Measurements from ENCODE around the gene HMOX1. TPM values are rescaled to one million over a fixed set of nuclear protein-coding genes. Genes with fewer than 3 reads are reported as not detected.
"Not testable (repeated sequence)": the region's sequence is repeated elsewhere in the genome, so short reads cannot be mapped to it uniquely, and the experiment has no call there.

The HMOX1 gene
- total and polyA plus RNA-seq, 4 donors, result 8.6 to 16.5 (median 14.4) TPM

DNA sequence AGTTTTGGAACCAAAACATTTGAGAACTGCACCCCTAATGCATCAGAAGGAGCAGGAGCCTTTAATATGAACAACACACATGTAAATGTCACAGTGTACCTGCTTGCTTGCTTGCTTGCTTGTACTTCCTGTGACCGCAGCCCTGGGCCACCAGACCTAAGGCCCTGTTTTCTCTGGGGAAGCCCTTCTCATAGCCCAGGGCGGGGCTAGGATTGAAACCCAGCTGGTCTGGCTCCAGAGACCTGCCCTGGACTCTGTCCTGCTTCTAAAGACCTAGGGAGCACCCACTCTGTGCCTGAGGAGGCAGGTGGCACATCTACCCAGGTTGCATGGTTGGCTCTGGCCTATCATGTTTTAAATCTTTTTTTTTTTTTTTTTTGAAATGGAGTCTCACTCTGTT is 11.5 kb downstream of the HMOX1 start:
- Histone ChIP-seq H3K27ac (ENCODE audit: low read depth, low read length) (no peak overlapping the region), H3K36me3 (ENCODE audit: control insufficient read depth, insufficient read depth, low read length) (no peaks in the 10 kb centered on the region), H3K27me3 (ENCODE audit: control insufficient read depth, insufficient read depth, low read length) (no peaks in the 10 kb centered on the region), H3K4me3 (ENCODE audit: low read depth, low read length) (no peak overlapping the region), H3K9me3 (ENCODE audit: control insufficient read depth, insufficient read depth, low read length) (no peaks in the 10 kb centered on the region), H3K4me1 (ENCODE audit: control insufficient read depth, insufficient read depth, low read length) (no peaks in the 10 kb centered on the region)
- WGBS (ENCODE audit: insufficient coverage), result 91% methylated on average over 2 of the region's 2 CpGs
- DNase-seq (ENCODE audit: low read depth in 4 of 6, low spot score in 6 of 6), result no peak

GRCh38 chr22:35393116-35394010 is 12.5 kb downstream of the HMOX1 start:
- Histone ChIP-seq H3K36me3 (ENCODE audit: control insufficient read depth, insufficient read depth, low read length) (no peaks in the 10 kb centered on the region), H3K27ac (ENCODE audit: low read depth, low read length) (no peak overlapping the region), H3K9me3 (ENCODE audit: control insufficient read depth, insufficient read depth, low read length) (no peaks in the 10 kb centered on the region), H3K4me1 (ENCODE audit: control insufficient read depth, insufficient read depth, low read length) (no peaks in the 10 kb centered on the region), H3K27me3 (ENCODE audit: control insufficient read depth, insufficient read depth, low read length) (no peaks in the 10 kb centered on the region), H3K4me3 (ENCODE audit: low read depth, low read length) (no peak overlapping the region)
- DNase-seq (ENCODE audit: low read depth in 4 of 6, low spot score in 6 of 6), result no peak
- WGBS (ENCODE audit: insufficient coverage), result 78% methylated on average over 16 of the region's 16 CpGs

DNA sequence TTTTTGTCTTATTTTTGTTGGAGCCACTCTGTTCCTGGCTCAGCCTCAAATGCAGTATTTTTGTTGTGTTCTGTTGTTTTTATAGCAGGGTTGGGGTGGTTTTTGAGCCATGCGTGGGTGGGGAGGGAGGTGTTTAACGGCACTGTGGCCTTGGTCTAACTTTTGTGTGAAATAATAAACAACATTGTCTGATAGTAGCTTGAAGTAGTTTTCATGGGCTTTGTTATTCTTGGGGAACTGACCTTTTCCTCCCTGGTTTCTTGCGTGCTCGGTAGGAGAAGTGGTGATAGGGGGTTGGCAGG is 13.1 kb downstream of the HMOX1 start:
- no peak overlapping the region for H3K4me3 ChIP-seq (ENCODE audit: low read depth, low read length)
- H3K4me1 ChIP-seq (ENCODE audit: control insufficient read depth, insufficient read depth, low read length), result no peaks in the 10 kb centered on the region
- 75% methylated on average over 2 of the region's 4 CpGs for WGBS (ENCODE audit: insufficient coverage)
- no peaks in the 10 kb centered on the region for H3K27me3 ChIP-seq (ENCODE audit: control insufficient read depth, insufficient read depth, low read length)
- no peaks in the 10 kb centered on the region for H3K9me3 ChIP-seq (ENCODE audit: control insufficient read depth, insufficient read depth, low read length)
- no peaks in the 10 kb centered on the region for H3K36me3 ChIP-seq (ENCODE audit: control insufficient read depth, insufficient read depth, low read length)
- no peak for DNase-seq (ENCODE audit: low read depth in 4 of 6, low spot score in 6 of 6)
- H3K27ac ChIP-seq (ENCODE audit: low read depth, low read length), result no peak overlapping the region

- Histone ChIP-seq H3K27me3 (ENCODE audit: control insufficient read depth, insufficient read depth, low read length) (no peaks in the 10 kb centered on the region), H3K9me3 (ENCODE audit: control insufficient read depth, insufficient read depth, low read length) (no peaks in the 10 kb centered on the region), H3K27ac (ENCODE audit: low read depth, low read length) (no peak overlapping the region), H3K4me1 (ENCODE audit: control insufficient read depth, insufficient read depth, low read length) (peaks cover 6% of the 10 kb centered on the region), H3K36me3 (ENCODE audit: control insufficient read depth, insufficient read depth, low read length) (no peaks in the 10 kb centered on the region), H3K4me3 (ENCODE audit: low read depth, low read length) (no peak overlapping the region)
- DNase-seq (ENCODE audit: low read depth in 4 of 6, low spot score in 6 of 6), result no peak
- WGBS (ENCODE audit: insufficient coverage), result 100% methylated on average over 1 of the region's 5 CpGs
Observed at GRCh38 chr22:35394810-35395563, 14.1 kb downstream of the HMOX1 start.

GRCh38 chr22:35396622-35397021 is 15.7 kb downstream of the HMOX1 start:
- not testable (repeated sequence) for H3K4me3 ChIP-seq (ENCODE audit: low read depth, low read length); DNase-seq (ENCODE audit: low read depth in 4 of 6, low spot score in 6 of 6); H3K27ac ChIP-seq (ENCODE audit: low read depth, low read length); H3K27me3 ChIP-seq (ENCODE audit: control insufficient read depth, insufficient read depth, low read length); H3K9me3 ChIP-seq (ENCODE audit: control insufficient read depth, insufficient read depth, low read length); H3K36me3 ChIP-seq (ENCODE audit: control insufficient read depth, insufficient read depth, low read length)
- H3K4me1 ChIP-seq (ENCODE audit: control insufficient read depth, insufficient read depth, low read length), result peaks cover 20% of the 10 kb centered on the region
- WGBS (ENCODE audit: insufficient coverage), result 90% methylated on average over 2 of the region's 6 CpGs

GRCh38 chr22:35397095-35397904 is 16.4 kb downstream of the HMOX1 start:
- Histone ChIP-seq H3K4me3 (ENCODE audit: low read depth, low read length) (no peak overlapping the region), H3K4me1 (ENCODE audit: control insufficient read depth, insufficient read depth, low read length) (peaks cover 20% of the 10 kb centered on the region), H3K27me3 (ENCODE audit: control insufficient read depth, insufficient read depth, low read length) (no peaks in the 10 kb centered on the region), H3K9me3 (ENCODE audit: control insufficient read depth, insufficient read depth, low read length) (no peaks in the 10 kb centered on the region), H3K27ac (ENCODE audit: low read depth, low read length) (no peak overlapping the region), H3K36me3 (ENCODE audit: control insufficient read depth, insufficient read depth, low read length) (no peaks in the 10 kb centered on the region)
- peak in 1 of 6 donors; percentile 41 for DNase-seq (ENCODE audit: low read depth in 4 of 6, low spot score in 6 of 6)
- 74% methylated on average over 8 of the region's 13 CpGs for WGBS (ENCODE audit: insufficient coverage)

GRCh38 chr22:35398591-35398973 is 17.7 kb downstream of the HMOX1 start:
- DNase-seq (ENCODE audit: low read depth in 4 of 6, low spot score in 6 of 6), result no peak
- Histone ChIP-seq H3K9me3 (ENCODE audit: control insufficient read depth, insufficient read depth, low read length) (no peaks in the 10 kb centered on the region), H3K27ac (ENCODE audit: low read depth, low read length) (no peak overlapping the region), H3K36me3 (ENCODE audit: control insufficient read depth, insufficient read depth, low read length) (peaks cover 7% of the 10 kb centered on the region), H3K27me3 (ENCODE audit: control insufficient read depth, insufficient read depth, low read length) (no peaks in the 10 kb centered on the region), H3K4me1 (ENCODE audit: control insufficient read depth, insufficient read depth, low read length) (peaks cover 24% of the 10 kb centered on the region), H3K4me3 (ENCODE audit: low read depth, low read length) (no peak overlapping the region)
- 94% methylated on average over 3 of the region's 4 CpGs for WGBS (ENCODE audit: insufficient coverage)

DNA sequence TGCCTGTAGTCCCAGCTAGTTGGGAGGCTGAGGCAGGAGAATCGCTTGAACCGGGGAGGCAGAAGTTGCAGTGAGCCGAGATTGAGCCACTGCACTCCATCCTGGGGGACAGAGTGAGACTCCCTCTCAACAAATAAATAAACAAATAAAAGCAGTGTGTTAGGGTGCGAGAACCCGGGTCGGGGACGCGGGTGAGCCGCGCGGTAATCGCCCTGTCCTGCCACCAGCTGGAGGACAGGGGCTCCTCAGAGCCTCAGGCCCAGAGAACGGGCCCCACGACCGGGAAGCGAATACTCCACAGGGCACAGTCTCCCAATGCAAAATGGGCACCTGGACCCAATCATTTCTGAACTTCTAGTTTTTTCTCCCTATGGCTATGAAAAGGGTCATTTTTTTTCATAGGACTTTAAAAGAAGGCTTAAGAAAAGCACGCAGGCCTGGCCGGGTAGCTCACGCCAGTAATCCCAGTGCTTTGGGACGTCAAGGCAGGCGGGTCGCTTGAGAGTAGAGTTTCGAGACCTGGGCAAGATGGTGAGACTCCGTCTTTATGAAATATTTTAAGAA is 18.3 kb downstream of the HMOX1 start:
- peaks cover 7% of the 10 kb centered on the region for H3K36me3 ChIP-seq (ENCODE audit: control insufficient read depth, insufficient read depth, low read length)
- H3K4me1 ChIP-seq (ENCODE audit: control insufficient read depth, insufficient read depth, low read length), result peaks cover 24% of the 10 kb centered on the region
- H3K9me3 ChIP-seq (ENCODE audit: control insufficient read depth, insufficient read depth, low read length), result no peaks in the 10 kb centered on the region
- 74% methylated on average over 16 of the region's 24 CpGs for WGBS (ENCODE audit: insufficient coverage)
- no peak for DNase-seq (ENCODE audit: low read depth in 4 of 6, low spot score in 6 of 6)
- peak overlapping the region; percentile 95 for H3K4me3 ChIP-seq (ENCODE audit: low read depth, low read length)
- H3K27ac ChIP-seq (ENCODE audit: low read depth, low read length), result no peak overlapping the region
- no peaks in the 10 kb centered on the region for H3K27me3 ChIP-seq (ENCODE audit: control insufficient read depth, insufficient read depth, low read length)
